Fibroblast of skin of left quadriceps (primary cell): ENCODE data around the gene CAMKK2.
"Not testable (repeated sequence)": the region's sequence is repeated elsewhere in the genome, so short reads cannot be mapped to it uniquely, and the experiment has no call there.

Source experiments
- DNase-seq, 2 experiments: peaks; one replicate each; pipeline ENCODE4 v3.0.0-alpha.2; 2013; ENCODE audit warnings: low read depth in 2 of 2

The CAMKK2 gene

DNA sequence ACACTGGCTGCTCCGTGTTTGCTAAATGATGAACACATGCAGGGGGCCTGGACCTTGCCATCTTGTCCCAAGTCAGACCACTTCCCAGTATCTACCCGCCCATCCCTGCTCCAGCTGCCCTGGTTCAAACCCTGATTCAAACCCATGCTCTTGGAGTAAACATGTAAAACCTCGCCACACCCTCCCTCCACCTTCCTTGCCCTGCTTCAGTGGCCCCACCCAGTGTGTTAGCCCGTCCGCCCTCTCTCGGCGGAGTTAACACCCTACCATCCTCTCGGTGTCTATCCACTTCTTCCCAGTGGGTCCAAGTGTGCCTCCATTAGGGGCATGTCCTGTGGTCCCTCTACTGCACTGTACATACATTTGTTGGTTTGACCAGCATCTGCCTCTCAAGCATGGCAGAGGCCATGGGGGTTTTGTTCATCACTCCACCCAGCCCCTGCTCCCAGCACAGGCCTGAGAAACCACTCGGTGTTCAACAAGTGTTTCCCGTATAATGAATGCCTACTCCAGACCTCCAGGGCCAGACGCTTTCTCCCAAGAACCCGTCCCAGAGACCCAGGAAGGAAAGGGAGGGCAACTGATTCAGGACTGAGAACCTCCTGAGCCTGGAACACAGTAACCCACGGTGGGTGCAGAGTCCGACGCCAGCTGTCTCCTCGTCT lies 49.5 kb downstream of the CAMKK2 start:
- DNase-seq: no peak

DNA sequence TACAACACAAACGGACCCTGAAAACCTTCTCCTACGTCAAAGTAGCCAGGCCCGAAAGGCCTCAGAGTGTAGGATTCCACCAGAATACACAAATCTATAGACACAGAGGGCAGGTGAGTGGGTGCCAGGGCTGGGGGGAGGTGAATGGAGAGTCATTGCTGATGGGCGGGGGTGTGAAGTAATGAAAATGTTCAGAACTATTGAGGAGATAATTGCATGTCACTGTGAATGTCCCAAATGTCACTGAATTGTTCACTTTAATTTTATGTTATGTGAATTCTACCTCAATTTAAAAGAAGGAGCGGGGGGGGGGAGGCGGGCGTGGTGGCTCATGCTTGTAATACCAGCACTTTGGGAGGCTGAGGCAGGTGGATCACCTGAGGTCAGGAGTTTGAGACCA lies 50.6 kb downstream of the CAMKK2 start:
- DNase-seq: no peak

DNA sequence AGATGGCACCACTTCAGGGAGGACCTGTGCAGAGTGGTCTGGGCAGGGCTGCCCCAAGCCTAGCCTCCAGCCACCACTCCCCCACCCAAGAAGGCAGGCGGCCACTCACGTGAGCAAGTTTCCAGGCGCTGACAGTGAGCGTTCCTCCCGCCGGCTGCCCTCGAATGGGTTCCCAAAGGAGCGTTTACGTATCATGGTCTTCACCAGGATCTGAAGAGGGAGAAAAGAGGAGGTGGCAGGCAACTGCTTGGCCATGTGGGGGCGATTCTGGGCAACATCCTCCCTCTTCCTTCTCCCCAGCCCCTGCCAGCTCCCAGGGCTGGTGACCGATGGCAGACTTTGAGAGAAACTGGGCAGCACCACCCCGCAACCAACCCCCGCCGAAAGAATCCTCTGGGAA lies 51.5 kb downstream of the CAMKK2 start:
- DNase-seq: no peak

DNA sequence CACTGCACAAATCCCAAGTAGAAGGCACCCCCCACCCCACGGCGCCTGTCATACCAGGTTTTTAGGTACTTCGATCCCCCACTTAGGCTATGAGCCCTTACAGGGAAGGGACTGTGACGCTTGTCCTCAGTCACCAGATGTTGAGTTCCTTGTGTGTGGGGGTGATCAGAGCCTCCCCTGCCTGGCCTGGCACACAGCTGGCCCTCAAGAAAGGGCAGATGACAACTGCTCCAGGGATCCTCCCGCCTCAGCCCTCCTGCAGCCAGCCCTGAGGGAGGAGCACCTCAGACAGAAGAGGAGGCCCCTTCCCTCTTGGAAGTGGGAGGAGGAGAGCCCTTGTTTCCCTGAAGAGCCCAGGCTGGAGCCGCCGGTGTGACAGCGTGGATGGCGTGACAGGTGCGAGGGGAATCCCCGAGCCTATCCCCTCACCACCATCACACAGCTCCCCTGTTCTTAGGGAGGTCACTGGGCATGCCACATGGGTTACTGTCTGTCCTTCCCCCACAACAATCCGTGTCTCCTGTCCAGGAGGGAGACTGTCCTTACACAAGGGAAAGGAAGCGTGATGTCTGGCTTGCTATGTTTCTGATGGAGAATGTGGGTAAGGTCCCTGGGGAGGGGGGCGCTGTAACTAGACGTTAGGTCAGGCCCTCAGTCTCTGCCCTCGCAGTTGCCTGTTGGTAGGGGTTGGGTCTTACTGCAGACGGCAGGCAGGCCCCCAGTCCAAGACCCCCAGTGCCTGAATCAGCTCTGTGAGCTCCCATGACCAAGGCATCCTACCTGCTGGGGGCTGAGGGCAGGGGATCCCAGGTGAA lies 55.1 kb downstream of the CAMKK2 start:
- no peak for DNase-seq

DNA sequence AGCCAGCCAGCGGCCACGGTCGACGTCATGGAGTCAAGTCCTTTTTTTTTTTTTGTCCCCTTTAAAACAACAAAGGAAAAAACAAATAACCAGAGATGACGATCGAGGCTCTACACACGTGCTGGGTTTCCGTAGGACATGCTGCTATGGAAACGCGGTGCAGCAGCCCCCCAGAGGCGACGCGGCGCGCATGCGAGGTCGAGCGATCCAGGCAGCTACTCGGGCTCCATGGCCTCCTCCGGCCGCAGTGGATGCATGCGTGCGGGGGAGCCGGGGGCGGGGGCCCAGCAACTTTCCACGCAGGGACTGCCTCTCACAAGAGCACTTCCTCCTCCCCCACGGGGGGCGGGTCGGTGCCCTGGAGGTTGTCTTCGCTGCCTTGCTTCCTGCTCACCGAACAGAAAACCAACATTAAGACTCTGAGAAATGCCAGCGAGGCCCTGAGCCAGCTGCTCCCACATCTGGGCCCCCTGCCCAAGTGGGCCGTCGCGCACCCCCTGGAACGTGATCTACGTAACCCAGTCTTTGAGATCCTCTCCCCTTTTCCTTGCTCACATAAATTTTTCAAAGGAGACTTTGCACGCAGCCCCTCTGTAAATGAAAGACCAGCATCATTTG lies 55.9 kb downstream of the CAMKK2 start:
- peak; percentile 3 to 6 for DNase-seq

DNA sequence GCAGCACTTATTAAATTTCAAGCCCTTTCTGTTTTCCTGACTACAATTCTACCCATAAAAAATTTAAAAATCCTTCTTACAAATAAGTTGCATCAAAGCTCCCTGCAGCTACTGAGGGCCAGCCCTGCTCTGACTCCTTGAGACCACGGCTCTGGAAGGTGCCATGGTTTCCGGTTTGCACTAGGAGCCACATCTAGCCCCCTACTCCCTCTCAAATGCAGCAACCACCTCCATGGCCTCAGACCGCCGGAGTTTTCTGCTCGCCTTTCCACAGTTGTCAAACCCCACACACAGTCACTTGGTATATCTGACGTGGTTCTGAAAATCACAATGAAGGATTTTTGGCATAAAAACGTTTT lies 56.5 kb downstream of the CAMKK2 start:
- DNase-seq: no peak

DNA sequence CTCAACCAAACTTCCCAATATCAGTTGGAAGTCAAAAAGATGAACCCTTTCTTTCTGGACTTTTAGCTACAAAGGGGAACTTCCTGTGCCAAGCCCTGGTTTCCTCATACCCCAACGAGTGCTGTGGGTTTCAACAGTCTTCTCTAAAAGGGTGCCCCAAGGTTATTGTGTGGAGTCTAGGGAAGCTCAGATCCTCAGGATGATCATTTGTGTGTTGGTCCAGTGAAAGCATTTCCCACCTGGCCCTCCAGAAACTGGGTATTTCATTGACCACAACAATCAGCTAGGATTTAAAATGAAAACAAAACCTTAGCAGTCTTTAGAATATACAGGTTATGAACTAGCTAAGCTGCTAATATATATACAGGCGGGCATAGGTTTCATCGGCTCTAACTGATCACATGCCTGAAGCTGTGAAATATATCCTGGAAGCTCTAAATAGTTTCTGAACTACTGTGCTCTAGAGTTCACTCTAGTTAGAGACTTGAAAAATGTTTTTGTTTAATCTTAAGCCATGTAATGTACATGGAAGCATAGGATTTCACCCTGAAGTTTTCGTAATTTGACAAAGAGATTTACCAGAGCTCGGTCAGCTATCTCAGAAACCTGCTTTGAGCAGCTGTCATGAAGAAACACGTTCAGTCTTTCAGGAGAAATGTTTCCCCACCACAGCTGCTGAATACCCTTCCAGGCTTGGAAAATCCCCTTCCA lies 57.0 kb downstream of the CAMKK2 start:
- no peak for DNase-seq

DNA sequence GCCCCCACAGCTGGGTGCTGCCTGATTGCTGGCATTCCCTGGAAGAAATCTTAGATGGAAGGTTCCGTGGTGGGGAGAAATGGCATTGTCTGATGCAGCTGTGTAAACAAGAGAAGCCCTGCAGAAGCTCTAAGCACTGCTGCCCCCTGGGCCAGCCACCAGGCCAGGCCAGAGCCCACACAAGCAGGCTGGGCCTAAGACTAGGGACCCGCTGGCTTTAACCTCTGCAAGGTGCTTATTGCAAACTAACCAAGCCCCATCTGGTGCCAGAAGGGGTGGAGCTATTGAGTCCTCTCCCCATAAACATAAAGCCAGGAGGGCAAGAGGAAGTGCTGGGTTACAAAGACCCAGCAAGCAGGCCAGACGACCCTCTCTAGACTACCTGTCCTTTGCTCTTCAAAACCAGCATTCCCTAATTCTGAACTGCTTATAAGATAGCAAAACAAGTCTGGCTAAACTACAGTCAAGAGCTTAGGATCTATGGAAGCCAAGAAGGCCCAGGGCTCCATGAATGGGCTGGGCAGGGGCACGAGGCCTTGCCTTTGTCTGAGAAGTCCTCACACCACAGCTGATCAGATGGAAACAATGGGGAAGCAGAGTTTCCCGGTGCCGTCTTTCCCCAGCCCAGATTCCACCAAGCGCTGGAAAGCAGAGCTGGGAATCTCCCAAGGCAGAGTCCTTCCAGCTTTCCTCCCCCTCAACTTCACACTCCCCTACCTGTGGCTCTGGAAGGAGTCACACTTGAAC lies 57.7 kb downstream of the CAMKK2 start:
- DNase-seq: no peak

DNA sequence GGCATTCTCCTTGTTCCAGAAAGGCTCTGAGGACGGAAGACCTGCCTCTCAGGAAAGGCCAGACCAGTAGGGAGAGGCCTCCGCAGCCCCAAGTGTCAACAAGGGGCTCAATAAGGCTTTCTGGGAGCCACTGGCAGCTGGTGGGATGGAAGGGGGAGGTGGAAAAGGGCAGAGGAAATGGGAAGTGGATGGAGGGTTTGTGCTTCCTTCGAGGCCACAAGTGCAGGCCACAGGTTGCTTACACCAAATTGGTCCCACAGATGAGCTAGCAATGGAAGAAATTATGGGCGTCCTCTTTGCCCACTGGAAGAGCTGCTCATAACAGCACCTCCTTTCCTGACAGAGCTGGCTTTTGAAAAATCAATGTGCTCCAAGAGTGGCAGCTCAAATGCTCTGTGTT lies 58.4 kb downstream of the CAMKK2 start:
- no peak for DNase-seq

DNA sequence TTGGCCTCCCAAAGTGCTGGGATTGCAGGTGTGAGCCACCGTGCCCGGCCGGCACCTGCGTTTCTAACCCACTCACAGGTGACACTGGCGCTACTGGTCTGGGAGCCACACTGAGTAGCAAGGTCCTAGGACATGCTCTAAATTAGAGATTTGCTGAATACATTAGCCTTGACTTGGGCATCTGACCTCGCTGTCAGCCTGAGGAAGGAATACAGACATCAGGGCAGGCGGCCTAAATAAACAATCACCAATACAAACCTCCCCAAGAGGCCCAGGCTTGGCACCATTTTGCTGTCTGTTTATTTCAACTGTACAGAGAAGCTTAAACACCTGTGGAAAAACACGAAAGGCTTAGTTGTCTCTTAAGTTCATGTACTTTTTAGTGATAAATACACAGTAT lies 59.1 kb downstream of the CAMKK2 start:
- no peak for DNase-seq

DNA sequence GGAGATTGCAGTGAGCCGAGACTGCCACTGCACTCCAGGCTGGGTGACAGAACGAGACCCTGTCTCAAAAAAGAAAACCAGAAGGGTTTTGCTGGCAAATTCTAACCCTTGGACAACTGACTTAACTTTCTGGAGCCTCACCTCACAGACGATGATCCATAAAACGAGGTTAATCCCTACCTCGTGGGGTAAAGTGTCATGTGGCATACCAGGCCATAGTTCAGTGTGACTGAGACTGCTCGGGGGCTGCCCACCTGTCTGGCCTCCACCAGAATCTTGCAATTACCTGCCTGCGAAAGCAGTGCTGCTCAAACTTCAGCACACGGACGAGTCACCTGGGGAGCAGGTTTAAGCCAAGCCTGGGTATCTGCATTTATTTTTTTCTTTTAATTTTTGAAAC lies 59.7 kb downstream of the CAMKK2 start:
- no peak for DNase-seq

DNA sequence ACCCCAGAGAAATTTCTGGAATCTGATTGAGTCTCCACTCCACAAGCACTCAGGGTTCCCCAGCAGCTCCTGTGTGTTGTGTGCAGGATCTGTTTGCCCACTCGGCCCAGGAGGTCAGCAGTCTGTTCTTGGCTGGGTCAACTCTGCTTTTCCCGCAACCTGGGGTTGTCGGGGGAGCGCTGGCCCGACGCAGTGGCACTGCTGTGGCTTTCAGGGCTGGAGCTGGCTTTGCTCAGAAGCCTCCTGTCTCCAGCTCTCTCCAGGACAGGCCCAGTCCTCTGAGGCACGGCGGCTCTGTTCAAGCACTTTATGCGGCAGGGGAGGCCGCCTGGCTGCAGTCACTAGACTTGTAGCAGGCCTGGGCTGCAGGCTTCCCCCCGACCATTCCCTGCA lies 62.9 kb downstream of the CAMKK2 start:
- no peak for DNase-seq

DNA sequence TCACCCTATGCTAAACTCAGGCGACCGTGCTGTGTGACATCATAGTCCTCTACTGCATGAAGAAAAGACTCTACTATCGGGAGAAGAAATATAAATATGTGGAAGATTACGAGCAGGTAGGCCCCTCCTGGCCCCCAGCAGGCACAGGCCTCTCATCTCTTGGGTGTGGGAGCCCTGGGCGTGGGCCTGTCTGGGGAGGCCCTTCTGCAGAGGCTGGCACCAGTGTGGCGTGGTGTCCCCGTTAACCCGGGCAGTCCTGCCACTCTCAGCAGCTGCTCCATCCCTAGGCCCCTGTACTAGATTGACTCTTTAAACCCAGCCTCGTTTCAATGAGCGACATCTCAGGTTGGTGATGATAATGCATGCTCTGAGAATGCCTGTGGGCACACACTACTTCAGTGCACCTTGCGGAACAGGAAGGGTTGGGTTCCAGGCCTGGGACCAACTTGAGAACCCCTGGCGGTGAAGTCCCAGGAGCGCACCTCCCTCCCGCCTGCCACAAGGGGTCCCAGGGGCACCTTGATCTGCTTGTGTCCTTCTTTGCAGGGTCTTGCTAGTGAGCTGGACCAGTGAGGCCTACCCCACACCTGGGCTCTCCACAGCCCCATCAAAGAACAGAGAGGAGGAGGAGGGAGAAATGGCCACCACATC lies 63.4 kb downstream of the CAMKK2 start:
- no peak for DNase-seq

DNA sequence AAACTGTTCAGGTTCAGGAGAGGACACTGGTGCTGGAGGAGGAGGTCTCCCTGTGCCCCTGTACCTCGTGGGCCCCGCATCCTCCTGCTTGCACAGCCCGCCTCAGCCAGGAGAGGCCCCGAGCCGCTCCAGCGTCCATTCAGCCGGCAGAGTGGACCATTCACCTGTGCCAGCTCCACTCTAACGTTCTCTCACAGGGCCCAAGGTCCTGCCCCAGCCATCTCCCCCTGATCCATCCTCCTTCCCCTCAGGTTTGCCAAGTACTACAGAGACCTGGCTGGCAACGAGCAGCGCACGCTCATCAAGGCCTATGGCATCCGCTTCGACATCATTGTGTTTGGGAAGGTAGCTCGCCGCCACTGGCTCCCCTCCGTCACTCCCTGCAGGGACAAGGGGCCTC lies 64.3 kb downstream of the CAMKK2 start:
- no peak for DNase-seq

DNA sequence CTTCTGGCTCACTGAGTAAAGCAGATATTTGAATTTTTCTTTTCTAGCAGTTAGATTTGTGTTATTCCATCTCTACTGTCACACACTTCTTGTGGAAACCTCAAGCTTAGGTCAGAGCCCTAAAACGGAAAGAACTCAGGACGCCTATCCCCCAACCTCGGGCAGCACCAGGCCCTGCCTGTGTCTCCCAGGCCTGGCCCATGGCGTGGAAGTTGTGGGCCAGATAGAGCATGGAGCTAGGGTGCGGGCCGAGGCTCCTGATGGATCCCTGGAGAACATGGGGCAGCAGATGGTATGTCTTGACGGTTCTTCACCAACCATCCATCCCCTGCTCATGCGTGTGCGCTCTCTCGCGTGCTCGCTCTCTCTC lies 66.0 kb downstream of the CAMKK2 start:
- DNase-seq: no peak

DNA sequence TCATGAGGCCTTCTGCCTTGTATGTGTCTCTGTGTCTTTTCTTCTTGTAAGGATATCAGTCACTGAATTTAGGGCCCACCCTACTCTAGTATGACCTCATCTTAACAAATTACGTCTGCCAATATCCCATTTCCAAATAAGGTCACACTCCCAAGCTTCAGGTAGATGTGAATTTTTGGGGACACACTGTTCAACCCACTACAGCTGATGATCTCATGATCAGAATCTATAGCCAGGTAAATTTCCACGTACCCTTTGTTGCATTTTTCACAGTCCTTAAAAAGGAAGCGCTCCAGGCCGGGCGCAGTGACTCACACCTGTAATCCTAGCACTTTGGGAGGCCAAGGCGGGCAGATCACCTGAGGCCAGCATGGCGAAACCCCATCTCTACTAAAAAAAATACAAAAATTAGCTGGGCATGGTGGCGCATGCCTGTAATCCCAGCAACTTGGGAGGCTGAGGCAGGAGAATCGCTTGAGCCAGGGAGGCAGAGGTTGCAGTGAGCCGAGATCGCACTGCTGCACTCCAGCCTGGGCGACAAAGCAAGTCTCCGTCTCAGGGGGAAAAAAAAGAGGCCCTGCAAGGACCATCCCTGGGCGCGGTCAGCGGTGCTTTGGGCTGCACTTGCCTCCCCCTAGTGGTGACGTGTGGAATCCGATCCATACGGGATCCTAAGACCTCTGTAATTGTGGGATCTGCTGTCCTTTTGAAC lies 66.5 kb downstream of the CAMKK2 start:
- peak; percentile 32 to 35 for DNase-seq

DNA sequence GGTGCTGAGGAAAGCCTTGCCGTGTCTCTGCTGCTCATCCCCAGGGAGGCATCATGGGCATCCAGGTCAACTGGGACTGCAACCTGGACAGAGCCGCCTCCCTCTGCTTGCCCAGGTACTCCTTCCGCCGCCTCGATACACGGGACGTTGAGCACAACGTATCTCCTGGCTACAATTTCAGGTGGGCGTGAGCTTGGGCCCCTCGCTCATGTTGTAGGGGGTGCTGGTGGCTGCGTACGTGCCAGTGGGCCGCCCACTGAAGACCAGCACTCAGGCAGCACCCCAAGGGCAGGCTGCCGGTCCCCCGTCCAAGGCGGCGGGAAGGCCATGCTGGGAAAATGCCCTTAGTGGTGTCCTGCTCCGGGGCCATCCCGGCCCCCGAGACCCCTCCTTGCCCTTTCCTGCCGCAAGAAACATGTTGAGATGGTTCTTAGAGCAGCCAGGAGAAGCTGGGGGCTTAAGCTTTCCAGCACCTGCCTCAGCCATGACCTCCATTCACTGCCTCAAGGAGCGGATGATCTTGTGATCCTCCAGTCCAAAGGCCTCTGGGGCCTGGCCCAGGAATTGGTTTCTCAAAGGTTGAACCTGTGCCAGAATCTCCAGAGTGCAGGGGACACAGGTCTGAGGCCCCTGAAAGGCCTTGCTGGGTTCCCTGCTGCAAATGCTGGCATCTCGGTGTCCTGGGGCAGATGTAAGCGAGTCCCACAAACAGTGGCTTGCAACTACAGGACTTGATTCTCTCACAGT lies 67.4 kb downstream of the CAMKK2 start:
- DNase-seq: no peak

DNA sequence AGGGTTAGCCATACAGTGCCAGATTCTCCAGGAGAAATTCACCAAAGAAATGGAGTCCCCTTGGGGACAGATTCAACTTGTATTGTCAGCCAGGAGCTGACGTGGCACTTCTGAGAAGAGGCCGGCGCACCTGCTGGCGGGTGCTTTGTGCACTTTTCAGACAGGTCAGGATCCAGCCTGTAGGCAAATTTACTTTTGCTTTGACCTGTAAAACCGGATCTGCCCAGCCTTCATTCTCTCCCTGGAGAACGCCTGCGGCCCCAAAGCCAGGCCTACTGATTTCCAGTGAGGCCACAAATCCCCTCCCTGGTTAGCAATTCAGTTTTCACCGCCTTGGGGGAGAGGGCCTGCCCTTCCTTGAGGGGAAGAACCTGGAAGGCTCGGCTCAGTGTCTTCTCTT lies 69.2 kb downstream of the CAMKK2 start:
- DNase-seq: no peak

DNA sequence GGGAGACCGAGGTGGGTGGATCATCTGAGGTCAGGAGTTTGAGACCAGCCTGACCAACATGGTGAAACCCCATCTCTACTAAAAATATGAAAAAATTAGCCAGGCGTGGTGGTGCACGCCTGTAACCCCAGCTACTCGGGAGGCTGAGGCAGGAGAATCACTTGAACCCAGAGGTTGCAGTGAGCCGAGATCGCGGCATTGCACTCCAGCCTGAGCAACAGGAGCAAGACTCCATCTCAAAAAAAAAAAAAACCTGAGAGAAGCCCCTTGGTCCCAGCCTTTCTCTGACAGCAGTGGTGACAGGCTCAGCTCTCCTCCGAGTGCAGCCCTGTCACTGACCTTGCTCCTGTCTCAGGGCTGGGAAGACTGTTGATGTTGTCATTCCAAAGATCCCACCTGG lies 69.6 kb downstream of the CAMKK2 start:
- DNase-seq: not testable (repeated sequence)

DNA sequence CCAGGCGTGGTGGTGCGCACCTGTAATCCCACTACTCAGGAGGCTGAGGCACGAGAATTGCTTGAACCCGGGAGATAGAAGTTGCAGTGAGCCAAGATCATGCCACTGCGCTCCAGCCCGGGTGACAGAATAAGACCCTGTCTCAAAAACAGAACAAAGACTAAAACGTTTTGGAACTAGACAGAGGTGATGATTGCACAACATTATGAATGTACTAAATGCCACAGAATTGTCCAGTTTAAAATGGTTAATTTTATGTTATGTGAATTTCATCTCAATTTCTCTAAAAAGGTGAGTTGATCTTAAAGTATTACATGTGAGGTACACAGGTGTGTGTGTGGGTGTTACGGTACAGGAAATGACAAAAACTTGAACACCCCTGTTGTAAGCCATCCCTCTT lies 70.1 kb downstream of the CAMKK2 start:
- DNase-seq: no peak
